GM23248 (cell line): ENCODE results near the gene TRIM14.

Experiments
- EZH2 ChIP-seq: fragments of 200-600 bp; sonication (generic); IDR thresholded peaks from 2 replicates; pipeline ENCODE4 v1.6.1; 2018; ENCODE audit warnings: antibody characterized with exemption, mild to moderate bottlenecking; ENCODE audit not compliant: insufficient read depth, poor library complexity, severe bottlenecking
- EZH2phosphoT487 ChIP-seq: fragments of 200-600 bp; sonication (generic); IDR thresholded peaks from 2 replicates; pipeline ENCODE4 v1.6.1; 2018; ENCODE audit warnings: antibody characterized with exemption, moderate library complexity, mild to moderate bottlenecking, low read depth; ENCODE audit not compliant: insufficient read depth

DNA sequence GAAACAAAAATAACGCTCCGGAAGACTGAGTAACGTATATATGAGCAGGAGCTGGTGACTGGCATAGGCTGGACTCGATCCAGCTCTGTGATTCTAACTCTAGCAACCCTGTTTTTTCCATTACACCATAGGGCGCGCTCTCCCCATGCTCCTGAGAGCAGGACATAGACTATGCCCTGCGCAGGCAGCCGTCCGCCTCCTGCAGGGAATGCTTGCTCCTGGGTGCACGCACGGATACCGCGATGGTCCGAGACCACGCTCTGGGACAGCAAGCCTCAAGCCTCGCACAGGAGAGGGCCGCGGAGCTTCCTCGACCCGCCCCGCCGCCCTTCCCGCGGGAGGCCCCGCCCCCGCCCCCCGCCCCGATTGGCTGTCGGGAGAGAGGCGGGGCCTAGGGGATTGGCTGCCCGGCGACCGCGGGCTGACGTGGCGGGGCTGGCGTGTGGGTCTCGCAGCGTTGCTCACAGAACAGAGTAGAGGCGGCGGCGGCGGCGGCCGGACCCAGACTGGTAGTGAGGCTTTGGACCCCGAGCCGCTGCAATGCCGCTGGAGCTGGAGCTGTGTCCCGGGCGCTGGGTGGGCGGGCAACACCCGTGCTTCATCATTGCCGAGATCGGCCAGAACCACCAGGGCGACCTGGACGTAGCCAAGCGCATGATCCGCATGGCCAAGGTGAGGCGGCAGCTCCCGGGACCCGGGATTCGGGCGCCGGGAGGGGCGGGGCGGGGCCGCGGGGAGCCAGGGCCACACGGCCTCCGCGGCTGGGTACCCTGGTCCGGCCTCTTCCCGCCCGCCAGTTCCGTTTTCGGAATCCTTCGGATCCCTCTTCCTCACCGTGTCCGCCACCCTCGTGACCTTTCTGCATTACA lies 62.5 kb downstream of the TRIM14 start, which contains the start of gene NANS:
- TF ChIP-seq EZH2, result no peak
- TF ChIP-seq EZH2phosphoT487, result no peak
